T-helper 1 cell (primary cell): ENCODE measurements around the gene PDGFRB.
A peak's percentile ranks its signal among the peaks of the same experiment; 100 is the strongest.

ENCODE experiments used
- DNase-seq, 5 donors: peaks; one replicate each; pipeline ENCODE4 v3.0.0-alpha.2; 2012 to 2020

Gene PDGFRB

DNA sequence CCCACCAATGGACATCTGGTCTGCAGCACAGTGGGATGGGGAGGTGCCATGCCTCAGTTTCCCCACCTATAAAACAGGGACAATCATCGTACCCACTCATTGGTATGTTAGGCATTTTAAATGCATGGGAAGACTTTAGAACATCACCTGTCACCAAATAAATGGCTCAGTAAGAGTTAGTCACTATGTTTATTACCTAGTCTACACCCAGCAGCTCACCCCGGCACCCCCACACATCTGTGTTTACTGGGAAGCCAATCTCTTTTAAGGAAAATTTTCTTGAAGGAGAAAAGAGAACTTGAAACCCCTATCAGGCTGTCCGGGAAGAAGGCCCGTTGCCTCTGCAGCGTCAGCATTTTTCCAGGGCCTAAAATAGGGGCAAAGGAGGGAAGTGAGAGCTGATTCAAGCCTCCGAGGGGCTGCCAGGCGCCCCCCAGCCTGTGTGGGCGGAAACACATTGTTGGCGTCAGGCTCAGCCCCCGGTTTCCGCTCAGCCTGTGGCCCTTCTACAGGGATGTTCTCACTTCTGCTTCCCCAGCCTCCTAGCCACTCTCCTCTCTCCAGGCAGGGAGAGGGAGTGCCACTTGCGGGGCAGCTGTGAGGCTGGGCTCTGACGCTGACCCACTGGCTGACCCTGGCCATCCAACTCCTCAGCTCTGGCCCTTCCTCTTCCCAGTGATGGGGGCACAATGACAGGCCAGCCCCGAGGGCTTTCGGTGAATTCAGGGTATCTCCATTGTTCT is 73.9 kb downstream of the PDGFRB start:
- DNase-seq, result no peak

DNA sequence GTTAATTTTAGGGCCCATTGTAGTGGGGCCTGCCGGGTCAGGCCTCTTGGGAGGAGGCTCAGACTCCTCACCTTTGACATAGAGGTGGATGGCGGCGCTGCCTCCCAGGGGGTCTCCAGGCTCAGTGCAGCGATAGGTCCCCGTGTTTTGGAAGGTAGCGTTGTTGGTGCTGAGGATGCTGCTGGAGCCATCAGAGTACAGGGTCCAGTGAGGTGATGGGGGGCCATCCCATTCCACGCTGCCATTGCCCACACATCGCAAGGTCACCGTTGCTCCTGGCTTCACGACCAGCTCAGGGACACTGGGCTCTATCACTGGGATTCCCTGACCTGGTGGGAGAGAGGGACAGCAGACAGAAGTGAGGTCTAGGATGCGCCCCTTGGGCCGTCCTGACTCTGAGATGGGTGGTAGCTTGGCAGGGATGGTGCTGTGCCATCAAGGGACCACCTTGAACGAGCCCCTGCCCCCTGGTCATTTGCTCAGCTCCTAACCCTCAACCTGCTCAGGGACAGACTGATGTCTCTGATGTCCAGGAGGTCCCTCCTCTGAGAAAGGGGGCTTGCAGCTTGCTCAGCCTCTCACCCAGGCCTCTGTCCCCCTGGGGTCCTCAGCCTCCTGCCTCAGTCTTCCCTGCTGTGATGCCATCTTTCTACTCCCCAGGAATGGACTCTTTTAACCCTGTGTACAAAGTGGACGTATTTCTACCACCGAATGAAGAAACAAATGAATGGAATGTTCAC is 74.8 kb downstream of the PDGFRB start:
- DNase-seq, result no peak

DNA sequence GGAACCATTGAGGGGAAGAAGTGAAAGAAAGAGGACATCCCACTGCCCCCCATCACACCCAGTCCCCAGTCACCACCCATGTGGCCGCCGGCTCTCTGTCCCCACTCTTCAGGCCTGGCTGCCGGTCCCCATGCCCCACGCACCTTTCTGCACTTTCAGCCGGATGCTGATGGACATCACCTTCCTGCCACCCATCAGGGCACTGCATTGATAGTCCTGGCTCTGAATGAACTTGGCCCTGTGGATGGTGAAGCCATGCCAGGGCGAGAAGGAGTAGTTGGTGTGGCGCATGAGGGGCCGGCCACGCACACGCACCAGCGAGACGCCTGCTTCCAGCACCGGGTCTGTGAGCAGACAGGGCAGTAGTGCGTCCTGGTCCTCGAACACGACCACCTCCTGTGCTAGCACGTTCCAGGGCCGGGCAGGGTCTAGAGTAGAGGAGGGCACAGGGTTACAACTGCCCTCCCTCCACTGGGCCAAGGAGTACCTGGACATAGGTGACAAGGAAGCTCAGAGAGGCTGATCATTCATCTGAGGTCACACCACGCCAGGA is 75.7 kb downstream of the PDGFRB start:
- DNase-seq, result no peak

- DNase-seq, result no peak
These were observed 76.6 kb downstream of the PDGFRB start for GRCh38 chr5:150078802-150079689.

- no peak for DNase-seq
These were observed 77.4 kb downstream of the PDGFRB start for GRCh38 chr5:150077996-150078801.

DNA sequence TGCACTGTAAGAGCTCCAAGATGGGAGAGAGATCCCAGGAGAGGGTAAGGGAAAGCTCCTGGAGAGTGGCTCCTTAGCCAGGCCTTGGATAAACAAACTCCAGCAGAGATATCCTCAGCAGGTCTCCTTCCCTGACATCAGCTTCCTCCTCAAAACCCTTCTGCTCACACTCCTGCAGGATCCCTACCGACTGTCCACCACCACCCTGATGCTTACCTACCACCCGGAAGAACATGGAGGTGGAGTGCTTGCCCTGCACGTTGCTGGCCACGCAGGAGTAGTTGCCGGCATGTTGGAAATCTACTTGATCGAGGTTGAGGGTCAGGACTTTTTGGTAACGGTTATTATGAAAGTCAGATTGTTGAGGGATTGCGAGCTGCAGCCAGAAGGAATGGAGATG is 78.6 kb downstream of the PDGFRB start:
- DNase-seq, result no peak

DNA sequence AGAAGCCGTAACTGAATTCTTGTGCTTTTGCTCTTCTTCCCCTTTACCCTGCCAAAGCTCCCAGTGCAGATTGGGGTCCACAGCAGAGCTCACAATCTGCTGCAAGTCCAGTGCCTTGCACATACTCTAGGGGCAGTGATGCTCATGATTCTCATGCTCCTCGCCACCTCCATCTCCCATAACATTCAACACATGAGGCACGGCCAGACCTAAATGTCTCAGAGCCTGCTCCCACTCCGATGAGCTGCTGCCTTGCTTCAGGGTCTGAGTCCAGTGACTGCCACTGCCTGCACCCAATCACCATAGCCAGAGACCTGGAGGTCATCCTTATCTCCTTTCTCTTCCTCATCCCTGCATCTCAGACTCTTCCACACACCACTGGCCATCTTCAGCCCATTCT is 79.8 kb downstream of the PDGFRB start:
- DNase-seq, result no peak

DNA sequence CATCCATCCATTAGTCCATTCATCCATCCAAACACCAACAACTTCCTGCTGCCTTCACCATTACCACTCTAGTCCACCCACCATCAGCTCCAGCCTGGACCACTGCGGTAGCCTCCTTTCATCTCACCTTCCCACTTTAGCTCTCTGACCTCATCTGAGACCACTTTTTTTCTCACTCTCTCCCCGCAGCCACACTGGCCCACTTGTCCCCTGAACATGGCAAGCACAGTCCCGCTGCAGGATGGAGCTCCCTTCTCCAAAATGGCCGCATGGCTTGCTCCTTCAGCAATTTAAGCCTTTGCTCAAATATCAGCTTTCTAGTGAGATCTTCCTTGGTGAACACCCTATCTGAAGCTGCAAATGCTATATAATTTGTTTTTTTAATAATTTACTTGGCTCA is 80.4 kb downstream of the PDGFRB start:
- DNase-seq, result no peak

- DNase-seq, result no peak
These were observed 82.0 kb downstream of the PDGFRB start for GRCh38 chr5:150073677-150074076.

DNA sequence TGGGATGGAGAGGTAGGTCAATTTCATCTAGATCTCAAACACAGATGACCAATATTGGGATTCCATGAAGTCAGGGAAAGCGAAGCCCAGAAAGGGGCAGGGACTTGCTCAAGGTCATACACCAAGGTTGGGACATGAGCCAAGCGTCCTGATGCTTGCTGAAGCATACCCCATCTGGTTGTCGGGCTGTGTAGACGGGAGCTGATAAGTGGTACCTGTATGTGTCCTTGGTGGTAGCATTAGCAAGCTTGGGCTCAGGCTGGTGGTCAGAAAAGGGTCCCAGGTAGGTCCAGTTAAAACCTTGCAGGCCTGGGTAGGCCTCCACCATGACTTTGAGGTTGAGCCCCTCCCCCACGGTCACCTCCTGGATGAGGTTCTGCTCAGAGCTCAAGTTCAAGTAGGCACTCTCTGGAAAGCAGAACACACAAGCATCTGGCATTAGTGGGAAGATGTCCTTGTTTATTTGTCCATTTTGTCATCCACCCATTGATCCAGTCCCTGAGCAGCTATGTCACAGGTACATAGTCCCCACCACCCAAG is 82.5 kb downstream of the PDGFRB start:
- DNase-seq, result no peak

DNA sequence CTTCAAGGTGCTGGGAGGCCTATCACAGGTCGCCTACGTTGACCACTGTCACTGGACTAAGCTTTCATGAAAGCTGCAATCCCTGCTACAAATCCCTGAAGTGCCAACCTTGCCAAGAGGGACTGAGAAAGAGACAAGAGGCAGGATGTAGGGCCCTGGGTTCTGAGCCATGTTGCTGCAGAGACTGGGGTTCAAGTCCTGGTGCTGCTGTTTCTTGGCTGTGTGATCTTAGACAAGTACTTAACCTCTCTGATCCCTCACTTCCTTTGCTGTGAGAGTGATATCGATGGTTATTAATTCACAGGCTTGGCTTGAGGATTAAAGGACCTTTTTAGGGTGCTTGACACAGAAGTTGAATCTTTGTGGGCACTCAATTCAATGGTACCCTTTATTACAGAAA is 84.8 kb downstream of the PDGFRB start:
- DNase-seq, result no peak

GRCh38 chr5:150069672-150070627 is 85.7 kb downstream of the PDGFRB start:
- no peak for DNase-seq

- DNase-seq, result no peak
These were observed 86.5 kb downstream of the PDGFRB start for GRCh38 chr5:150068961-150069645.

DNA sequence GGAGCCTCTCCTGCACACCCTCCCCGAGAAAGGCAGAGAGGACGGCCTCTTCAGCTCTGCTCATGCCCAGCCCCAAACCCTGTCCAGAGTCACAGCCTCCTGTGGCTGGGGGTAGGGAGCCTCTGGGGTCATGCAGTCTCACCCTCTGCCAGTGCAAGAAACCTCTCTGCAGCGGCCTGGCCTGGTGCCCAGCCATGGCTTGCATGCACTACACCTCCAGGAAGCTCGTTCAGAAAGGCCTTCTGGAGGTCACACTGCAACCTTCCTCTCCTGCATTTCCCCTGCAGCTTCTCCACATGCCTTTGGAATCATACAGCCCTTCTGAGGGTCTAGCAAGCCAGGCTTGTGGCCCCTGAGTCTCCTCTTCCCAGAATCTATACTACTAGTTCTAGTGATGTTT is 87.2 kb downstream of the PDGFRB start:
- DNase-seq, result no peak

- DNase-seq, result no peak
These were observed 87.6 kb downstream of the PDGFRB start for GRCh38 chr5:150068071-150068470.

DNA sequence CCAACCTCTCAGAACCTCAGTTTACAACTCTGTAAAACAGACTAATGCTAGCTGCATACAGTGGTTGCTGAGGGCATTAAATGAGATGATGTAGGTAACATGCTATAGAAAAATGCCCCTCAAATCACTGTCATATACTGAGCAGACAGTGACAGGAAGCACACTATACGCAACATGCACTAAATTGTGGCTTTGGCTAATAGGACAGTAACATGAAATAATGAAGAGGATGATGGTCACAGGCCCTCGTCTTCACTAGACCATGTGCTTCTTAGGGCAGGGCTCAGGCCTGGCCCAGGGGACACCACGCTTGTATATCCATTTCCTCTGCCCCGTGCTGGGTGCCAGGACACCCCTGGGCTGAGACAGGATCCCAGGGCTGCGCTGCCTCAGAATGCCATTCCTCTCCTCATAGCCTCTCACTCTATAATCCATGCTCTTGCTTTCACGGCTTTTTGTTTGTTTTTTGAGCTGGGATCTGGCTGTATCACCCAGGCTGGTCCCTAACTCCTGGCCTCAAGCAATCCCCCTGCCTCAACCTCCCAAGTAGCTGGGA is 88.2 kb downstream of the PDGFRB start:
- no peak for DNase-seq

GRCh38 chr5:150066901-150067396 is 88.7 kb downstream of the PDGFRB start:
- DNase-seq, result peak in 1 of 5 donors; percentile 63

DNA sequence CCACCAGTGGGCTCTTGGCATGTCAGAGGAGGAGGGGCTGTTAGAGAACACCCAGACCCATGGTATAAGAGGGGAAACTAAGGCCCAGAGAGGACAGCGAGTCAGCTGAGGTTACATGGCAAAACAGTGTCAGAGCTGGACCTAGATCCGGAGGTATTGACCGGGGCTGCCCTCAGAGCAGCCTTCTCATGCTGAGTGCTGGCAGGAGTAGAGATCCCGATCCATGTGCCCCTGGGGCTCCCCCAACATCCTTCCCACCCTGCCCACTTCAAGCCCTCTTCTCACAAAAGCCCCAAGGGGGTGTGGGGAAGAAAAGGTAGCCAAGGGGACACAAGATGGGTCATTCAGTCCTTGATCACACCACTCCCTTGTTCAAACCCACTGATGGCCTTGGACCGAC is 89.2 kb downstream of the PDGFRB start:
- DNase-seq, result no peak

- no peak for DNase-seq
These were observed 89.8 kb downstream of the PDGFRB start for GRCh38 chr5:150065886-150066285.

- no peak for DNase-seq
These were observed 90.3 kb downstream of the PDGFRB start for GRCh38 chr5:150065346-150065745.
